ENCODE data around the gene ALOX5.

Gene ALOX5

DNA sequence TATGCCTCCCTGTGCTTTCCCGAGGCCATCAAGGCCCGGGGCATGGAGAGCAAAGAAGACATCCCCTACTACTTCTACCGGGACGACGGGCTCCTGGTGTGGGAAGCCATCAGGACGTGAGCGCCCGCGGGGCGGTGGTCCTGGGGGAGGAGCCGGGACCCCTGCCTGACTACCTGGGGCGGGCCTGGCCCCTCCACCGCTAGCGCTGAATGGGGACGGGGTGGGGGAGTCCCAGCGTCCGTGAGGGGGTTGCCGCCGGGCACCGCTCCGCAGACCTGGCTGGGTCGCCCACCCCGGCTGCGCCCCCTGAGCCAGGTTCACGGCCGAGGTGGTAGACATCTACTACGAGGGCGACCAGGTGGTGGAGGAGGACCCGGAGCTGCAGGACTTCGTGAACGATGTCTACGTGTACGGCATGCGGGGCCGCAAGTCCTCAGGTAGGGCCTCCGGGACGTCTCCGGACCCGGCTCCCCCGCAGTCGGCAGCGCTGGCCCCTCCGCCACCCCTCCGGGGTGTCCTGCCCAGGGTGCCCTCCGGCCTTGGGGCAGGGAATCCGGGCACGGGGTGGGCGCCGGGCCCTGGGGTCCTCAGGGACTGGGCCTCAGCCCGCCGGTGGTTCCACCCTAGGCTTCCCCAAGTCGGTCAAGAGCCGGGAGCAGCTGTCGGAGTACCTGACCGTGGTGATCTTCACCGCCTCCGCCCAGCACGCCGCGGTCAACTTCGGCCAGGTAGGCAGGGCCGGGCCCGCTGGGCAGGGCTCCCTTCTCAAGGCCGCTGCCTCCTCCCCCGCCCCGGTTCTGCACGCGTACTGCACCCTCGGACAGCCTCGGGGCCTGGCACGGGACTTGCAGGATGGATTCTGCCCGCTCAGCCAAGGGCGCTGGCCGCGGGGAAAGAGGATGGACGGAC, 69.3 kb downstream of the ALOX5 start:
- no peak for DNase-seq (ENCODE audit: low read depth)

DNA sequence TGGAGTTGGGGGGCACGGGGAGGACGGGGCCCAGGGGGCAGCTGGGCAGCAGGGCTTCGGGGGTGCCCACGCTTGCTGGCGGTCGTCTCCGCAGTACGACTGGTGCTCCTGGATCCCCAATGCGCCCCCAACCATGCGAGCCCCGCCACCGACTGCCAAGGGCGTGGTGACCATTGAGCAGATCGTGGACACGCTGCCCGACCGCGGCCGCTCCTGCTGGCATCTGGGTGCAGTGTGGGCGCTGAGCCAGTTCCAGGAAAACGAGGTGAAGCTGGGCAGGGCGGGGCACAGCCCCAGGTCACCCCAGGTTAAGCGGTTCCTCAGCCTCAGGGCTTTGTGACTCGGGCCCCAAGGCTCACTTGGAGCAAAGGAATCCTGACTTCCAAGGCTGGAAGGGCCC, 70.0 kb downstream of the ALOX5 start:
- no peak for DNase-seq (ENCODE audit: low read depth)

DNA sequence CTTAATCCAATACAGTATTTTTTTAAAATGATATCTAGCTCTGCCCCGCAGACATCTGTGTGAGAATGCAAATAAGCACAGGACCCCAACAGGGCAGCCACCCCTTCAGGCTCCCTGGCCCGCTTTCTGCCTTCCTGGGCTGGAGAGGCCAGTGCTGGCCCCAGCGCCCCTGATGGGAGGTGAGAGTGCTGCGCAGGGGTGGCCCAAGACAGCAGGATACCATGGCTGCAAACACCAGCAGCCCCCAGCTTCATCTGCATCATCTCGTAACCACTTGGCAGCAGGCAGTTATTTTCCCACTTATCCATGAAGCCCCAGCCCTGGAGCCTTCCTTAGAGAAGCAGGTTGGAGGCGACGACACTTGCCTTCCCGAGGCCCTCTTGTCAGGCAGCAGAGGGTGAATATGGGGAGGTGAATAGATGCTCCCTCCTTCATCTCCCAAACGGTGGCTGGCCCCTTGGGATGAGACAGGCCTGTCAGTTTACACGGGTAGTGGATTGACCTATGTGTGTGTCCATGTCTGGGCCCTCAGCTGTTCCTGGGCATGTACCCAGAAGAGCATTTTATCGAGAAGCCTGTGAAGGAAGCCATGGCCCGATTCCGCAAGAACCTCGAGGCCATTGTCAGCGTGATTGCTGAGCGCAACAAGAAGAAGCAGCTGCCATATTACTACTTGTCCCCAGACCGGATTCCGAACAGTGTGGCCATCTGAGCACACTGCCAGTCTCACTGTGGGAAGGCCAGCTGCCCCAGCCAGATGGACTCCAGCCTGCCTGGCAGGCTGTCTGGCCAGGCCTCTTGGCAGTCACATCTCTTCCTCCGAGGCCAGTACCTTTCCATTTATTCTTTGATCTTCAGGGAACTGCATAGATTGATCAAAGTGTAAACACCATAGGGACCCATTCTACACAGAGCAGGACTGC, 71.2 kb downstream of the ALOX5 start:
- DNase-seq (ENCODE audit: low read depth) = no peak

- DNase-seq (ENCODE audit: low read depth) = no peak
Observed at GRCh38 chr10:45446858-45447257, 72.8 kb downstream of the ALOX5 start.

DNA sequence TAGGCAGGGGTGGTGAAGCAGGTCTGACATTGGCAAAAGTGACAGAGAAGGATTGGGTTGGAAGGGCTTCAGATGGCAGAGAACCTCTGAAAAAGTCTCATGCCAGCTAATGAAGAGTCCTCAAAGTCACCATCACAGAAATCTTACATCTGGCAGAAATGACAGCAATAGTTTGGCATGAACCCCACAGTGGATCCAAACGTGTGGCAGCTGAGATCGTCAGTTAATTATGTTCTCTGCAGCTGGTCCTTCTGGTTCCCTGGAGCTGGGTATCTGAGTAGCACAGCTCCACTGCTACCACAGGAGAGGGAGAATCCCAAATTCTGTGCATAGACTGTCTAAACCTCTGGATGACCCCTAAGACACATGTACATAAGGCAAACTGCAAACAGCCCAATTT, 73.4 kb downstream of the ALOX5 start:
- DNase-seq (ENCODE audit: low read depth) = no peak

- no peak for DNase-seq (ENCODE audit: low read depth)
Observed at GRCh38 chr10:45450866-45451265, 76.8 kb downstream of the ALOX5 start.

- DNase-seq (ENCODE audit: low read depth) = no peak
Observed at GRCh38 chr10:45451407-45451806, 77.4 kb downstream of the ALOX5 start.

- DNase-seq (ENCODE audit: low read depth) = no peak
Observed at GRCh38 chr10:45452268-45452667, 78.3 kb downstream of the ALOX5 start.

DNA sequence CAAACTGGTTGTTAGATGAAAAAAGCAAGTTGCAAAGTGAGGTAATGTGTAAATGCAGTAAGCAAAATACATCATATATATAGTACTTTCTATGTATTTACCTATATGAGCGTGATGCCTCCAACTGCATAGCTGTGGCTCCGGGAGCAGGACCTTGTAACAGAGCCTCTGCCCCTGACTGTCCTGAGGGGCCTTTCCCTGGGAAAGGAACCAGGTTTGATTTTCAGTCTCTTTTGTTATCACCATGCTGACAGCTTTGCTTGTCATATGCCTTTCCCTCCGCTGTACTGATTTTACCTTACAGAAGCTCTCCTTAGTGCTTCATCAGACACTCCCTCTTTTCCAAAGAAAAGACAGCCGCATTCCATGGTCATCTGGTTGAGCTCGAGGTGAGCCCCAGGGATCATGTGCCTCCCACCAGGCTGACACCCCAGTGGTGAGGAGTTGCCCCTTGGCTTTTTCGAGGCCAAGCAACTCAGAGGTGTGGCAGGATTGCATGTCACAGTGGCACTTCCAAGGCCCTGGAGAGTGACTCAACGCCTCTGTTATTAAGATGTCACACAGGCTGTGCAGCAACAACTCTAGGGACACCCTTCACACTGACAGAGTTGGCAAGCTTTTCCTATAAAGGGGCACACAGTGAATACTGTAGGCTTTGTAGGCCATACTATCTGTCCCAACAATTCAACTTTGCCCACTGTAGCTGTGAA, 78.9 kb downstream of the ALOX5 start:
- no peak for DNase-seq (ENCODE audit: low read depth)

GRCh38 chr10:45453639-45454255, 79.7 kb downstream of the ALOX5 start:
- DNase-seq (ENCODE audit: low read depth) = no peak

DNA sequence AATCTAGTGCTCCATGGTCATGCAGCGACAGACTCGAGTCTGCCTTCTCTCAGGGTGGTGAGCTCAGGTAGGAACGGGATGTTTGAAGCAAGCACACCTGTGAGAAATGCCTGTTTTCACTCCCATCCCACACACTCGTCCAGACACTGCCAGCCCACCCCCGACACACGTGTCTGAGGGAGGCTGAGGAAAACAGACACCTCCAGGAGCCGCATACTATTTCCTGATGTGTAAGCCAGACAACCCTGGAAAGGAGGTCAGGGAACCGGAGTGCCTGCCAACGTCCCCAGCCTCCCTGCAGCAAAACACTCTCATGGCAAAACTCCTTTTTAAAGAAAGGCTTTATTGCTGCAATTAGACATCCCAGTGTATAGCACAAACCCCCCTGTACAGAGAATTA, 80.2 kb downstream of the ALOX5 start:
- DNase-seq (ENCODE audit: low read depth) = no peak

DNA sequence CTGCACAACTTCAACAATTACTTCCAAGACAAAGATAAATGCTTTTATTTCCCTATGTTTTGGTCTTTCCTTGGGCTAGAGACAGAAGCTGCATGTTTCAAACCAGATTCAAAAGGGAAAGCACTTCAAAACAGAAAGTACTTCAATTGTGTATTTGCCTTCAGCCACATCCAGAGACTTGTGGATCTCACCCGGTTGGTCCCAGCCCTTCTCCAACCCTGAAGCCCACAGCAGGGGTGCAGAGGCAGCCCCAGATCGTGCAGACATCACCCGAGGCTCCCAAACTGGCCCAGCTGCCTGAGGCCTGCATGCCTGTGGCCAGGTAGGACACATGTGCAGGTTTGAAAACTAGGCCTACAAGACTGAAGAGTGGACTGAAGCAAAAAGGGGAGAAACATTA, 80.8 kb downstream of the ALOX5 start:
- no peak for DNase-seq (ENCODE audit: low read depth)

- DNase-seq (ENCODE audit: low read depth) = no peak
Observed at GRCh38 chr10:45456233-45456632, 82.2 kb downstream of the ALOX5 start.

DNA sequence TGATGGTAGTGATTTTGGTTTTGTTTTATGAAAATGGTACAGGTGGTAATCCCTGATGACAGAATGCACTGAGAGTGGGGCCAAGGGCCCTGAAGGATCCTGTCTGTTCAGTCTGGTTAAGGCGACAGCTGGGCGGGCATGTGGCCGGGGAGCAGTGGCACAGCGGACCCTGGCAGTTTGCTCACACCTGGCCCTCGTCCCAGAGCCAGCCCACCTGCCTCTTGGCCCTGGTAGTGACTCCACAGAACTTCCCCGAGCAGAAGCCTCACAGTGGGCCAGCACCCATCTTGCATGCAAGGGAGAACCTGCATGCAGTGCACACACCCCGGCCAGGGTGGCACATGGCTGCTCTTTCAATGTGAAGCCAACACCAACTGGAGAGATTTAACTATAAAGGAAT, 82.8 kb downstream of the ALOX5 start:
- no peak for DNase-seq (ENCODE audit: low read depth)

GRCh38 chr10:45457487-45457886, 83.5 kb downstream of the ALOX5 start:
- DNase-seq (ENCODE audit: low read depth) = no peak

- DNase-seq (ENCODE audit: low read depth) = no peak
Observed at GRCh38 chr10:45460235-45460878, 86.3 kb downstream of the ALOX5 start.

DNA sequence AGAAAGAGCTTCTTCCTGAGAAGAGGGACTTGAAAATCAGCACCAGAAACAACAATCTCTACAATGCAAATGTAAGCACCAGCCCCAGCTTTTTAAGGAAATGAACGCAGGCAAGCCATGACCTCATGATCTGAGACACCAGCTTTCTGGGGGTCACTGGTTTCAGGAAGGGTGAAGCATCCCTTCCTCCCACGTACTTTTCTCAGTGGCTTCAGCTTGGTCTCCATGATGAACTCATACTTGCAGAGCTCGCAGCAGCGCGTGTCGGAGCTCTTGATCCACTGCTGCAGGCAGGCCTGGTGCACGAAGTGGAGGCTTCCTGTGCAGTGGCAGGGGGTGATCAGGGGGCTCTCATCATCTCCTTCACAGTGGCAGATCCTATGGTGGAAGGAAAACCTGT, 87.0 kb downstream of the ALOX5 start:
- DNase-seq (ENCODE audit: low read depth) = no peak

DNA sequence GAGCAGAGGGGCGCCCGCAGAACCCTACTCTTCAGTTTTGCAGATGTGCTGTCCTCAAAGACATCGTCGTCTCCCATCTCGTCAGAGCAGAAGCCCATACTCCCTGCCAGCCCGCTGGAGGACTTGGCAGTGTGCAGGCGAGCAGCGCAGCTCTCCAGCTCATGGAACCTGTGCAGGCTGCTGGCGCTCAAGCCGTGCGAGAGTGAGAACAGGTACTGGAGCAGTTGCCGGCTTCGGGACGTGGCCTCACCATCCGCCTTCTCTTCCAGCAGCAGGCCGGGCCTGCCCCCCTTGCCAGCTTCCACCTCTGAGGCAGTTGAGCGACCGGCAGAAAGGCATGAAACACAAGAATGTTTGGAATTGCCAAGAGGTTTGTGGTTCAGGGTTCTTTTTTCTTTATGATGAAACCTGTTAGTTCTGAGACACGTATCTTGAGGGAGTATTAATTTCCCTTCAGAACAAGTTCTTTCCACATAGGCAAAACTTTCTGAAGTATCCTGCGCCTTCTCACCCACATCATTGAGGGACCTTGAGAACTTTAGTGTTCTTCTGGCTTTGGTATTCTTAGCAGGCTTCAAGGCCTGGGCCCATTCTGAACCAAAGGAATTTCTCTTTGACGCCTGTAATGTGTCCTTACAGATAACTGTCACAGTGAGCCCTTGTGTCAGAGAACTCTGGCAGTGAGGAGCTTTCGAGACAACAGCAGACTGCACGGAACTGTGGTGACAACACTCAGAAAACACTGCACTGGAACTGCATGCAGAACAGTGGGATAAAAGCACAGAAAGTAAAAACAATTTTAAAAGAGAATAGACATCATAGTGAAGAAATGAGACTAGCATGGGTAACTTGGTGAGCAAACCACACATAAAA, 89.5 kb downstream of the ALOX5 start:
- no peak for DNase-seq (ENCODE audit: low read depth)

DNA sequence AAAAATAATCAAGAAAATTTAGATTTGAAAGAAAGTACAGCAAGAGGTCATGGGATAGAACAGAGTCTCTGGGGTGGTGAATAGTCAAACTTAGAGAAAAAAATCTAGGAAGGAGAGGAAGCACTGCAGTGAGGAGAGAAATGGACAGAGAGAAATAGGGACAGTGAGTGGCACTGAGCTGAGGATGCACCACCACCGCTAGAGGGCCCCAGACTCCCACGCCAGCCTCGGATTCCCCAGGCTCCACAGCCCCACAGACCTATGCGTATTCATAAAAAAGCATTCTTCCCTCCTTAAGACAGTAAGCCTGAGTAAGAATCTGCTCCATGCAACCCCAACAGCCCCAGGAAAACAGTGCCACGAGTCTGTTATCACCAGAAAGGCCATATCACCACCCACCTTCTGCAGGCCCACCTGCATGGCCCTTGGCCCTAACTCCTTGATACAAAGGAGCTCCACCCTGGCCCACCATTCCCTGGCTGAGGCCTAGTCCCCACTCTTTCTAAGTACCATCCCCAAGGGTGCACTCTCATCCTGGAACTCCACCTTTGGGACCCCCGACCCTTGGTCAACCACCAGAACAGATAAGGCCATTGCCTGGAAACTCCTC, 91.0 kb downstream of the ALOX5 start:
- DNase-seq (ENCODE audit: low read depth) = peak; percentile 20

- DNase-seq (ENCODE audit: low read depth) = no peak
Observed at GRCh38 chr10:45466784-45467183, 92.8 kb downstream of the ALOX5 start.

Data from T-helper 22 cell (primary cell).